AG08395 (cell line): ENCODE results near the gene NOX5.

Source experiments
- DNase-seq: peaks from one replicate; pipeline ENCODE4 v3.0.0; 2012; ENCODE audit warnings: mixed read lengths, low spot score

The NOX5 gene

DNA sequence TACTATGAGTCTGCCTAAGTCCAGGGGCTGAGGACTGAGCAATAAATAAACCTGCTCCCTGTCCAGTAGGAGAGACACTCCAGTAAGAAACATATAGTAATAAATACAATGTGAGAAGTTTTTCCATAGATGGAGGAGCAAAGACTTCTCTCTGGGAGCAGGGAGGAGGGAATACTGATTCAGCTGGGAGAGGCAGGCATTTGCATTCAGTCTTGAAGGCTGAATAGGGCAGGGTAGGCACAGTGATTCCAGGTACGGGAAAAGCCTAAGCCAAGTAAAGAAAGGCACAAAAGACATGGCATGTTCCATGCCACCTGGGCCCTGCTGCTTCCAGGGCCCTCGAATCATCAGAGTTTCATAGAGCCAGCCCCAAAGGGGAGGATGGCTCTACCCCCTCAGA lies 86.3 kb downstream of the NOX5 start:
- DNase-seq, result no peak

DNA sequence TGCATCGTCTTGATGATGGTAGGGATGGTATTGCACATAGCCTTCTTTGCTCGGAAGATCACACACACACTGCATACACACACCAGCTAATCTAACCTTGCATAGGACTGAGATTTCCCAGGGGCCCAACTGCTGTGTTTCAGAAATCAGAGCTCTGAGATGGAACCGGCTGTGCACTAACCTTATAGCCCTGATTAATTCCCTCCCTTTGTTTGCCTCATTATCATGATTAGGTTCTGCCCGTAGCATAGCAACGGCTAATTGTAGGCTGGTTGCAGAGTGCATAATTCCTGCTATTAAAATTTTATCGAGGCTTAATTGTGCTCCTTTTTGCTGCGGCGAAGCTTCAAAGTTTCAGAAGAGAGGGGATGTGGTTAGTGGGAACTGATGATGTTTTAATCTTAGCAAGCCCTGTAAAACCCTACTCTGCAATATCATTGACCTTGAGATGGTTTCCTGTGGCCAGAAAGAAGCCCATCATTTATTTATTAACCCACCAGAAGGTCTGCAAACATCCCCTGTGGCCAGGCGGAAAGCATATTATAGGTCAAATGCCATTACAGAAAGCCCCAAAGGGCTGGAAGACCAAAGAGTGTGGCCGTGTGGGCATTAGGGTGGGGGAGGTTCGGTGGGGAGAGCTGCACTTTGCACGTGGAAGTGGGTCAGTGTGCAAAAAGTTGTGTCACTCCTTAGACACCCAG lies 89.7 kb downstream of the NOX5 start:
- no peak for DNase-seq

DNA sequence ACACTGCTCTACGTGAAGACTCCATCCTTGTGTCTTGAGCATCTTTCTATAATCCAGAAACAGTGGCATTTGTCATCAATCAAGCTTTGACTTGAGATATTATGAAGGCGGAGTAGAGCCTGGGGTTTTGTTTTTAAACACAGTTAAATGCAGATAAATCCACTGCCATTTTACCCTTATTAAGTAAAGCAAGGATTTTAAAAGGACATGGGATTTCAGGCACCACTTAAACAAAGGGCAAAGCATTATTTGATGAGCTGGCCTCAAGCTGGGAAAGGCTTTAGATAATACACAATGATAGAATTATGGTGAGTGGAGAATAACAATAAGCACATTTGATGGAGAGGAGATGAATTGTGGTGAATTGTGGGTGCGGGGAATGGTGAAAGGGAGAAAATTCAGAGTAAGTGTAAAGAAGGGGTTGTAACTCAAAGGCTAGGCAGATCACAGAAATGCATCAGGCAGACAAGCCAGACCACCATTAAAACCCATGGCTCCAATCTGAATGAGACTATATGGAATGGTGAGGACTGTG lies 91.0 kb downstream of the NOX5 start:
- no peak for DNase-seq

DNA sequence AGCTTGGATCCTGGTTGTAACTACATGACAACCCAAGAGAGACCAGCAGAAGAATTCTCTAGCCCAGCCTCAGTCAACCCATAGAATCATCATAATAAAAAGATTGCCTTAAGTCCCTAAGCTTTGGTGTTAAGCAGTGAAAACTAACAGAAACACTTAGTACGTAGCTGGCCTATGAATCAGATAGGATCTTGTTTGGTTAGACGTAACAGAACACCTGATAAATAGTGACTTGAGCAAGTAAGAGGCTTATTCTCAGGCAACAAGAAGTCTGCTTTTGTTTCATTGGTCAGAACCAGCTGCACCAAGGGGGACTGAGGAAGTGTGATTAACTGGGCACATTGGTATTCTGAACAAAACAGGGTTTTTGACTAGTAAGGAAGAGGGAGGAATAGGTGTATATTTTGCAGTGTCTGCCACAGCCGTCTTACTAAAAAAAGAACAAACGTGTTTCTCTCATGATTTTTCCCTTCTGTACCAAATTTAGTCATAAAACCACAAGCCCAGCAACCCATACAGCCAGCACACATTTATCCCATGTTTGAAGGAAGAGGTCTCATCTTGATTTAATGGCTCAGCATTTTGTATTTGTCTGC lies 92.6 kb downstream of the NOX5 start:
- no peak for DNase-seq
